Gastroesophageal sphincter (tissue), 3 donors: ENCODE measurements around the gene WDR59.

Source experiments
- EP300 ChIP-seq: sonication (generic); formaldehyde crosslinking; IDR thresholded peaks from one replicate; pipeline ENCODE4 v1.6.1; 2017; ENCODE audit warnings: antibody characterized with exemption, mild to moderate bottlenecking
- POLR2A ChIP-seq, 2 donors: fragments of 450-650 bp; IDR thresholded peaks; one replicate each; pipeline ENCODE4 v1.6.1; 2017; ENCODE audit warnings: antibody characterized with exemption in 2 of 2, mild to moderate bottlenecking in 2 of 2, moderate library complexity in 1 of 2
- POLR2AphosphoS5 ChIP-seq: sonication (generic); formaldehyde crosslinking; IDR thresholded peaks from one replicate; pipeline ENCODE4 v1.6.1; 2017; ENCODE audit warnings: antibody characterized with exemption
- TF ChIP-seq, protein P1 (sequence below), 4 experiments: fragments of 200-600 bp in 2 of 4; fragments of 450-650 bp in 2 of 4; sonication (generic) in 1 of 4; IDR thresholded peaks; one replicate each; pipeline ENCODE4 v1.5.1; 2017 to 2019; ENCODE audit warnings: antibody characterized with exemption in 4 of 4, mild to moderate bottlenecking in 2 of 4, moderate library complexity in 2 of 4

- TF ChIP-seq, protein P1, sequence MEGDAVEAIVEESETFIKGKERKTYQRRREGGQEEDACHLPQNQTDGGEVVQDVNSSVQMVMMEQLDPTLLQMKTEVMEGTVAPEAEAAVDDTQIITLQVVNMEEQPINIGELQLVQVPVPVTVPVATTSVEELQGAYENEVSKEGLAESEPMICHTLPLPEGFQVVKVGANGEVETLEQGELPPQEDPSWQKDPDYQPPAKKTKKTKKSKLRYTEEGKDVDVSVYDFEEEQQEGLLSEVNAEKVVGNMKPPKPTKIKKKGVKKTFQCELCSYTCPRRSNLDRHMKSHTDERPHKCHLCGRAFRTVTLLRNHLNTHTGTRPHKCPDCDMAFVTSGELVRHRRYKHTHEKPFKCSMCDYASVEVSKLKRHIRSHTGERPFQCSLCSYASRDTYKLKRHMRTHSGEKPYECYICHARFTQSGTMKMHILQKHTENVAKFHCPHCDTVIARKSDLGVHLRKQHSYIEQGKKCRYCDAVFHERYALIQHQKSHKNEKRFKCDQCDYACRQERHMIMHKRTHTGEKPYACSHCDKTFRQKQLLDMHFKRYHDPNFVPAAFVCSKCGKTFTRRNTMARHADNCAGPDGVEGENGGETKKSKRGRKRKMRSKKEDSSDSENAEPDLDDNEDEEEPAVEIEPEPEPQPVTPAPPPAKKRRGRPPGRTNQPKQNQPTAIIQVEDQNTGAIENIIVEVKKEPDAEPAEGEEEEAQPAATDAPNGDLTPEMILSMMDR (IDR thresholded peaks at IDR 0.05), result no peak
- no peak for TF ChIP-seq POLR2A (IDR thresholded peaks at IDR 0.05)
- no peak for TF ChIP-seq EP300
- TF ChIP-seq POLR2AphosphoS5, result no peak
Observed at GRCh38 chr16:74899816-74900215, 85.1 kb downstream of the WDR59 start.
